Epithelial cell of proximal tubule (primary cell): ENCODE data around the gene UTP3. TPM values are rescaled to one million over a fixed set of nuclear protein-coding genes. Genes with fewer than 3 reads are reported as not detected.
"Not testable (repeated sequence)": the region's sequence is repeated elsewhere in the genome, so short reads cannot be mapped to it uniquely, and the experiment has no call there.

Source experiments
- DNase-seq: peaks from one replicate; pipeline ENCODE4 v3.0.0-alpha.2; 2011; ENCODE audit warnings: low read depth
- H3K4me3 ChIP-seq: 2 replicates; pipeline ENCODE4 v1.5.1; 2011; ENCODE audit warnings: low read depth, mild to moderate bottlenecking, low read length
- CTCF ChIP-seq: conservative IDR thresholded peaks from 2 replicates; pipeline ENCODE4 v1.5.1; 2012; ENCODE audit warnings: low read depth, mild to moderate bottlenecking, low read length
- total RNA-seq: library from RNA; depleted of rRNA; stranded (reverse); fragments of >200 nt; gene quantifications from 2 replicates; pipeline ENCODE4 v1.2.3, GENCODE V29; 2015

Gene UTP3
- total RNA-seq, 1 donor from 2014 or later, result 28.0 TPM

- no peak for TF ChIP-seq CTCF
- no peak for DNase-seq
- peak overlapping the region; percentile 100 for H3K4me3 ChIP-seq
These were observed 481 bp downstream of the UTP3 start for GRCh38 chr4:70688795-70689231.

GRCh38 chr4:70691661-70692060, 3.3 kb downstream of the UTP3 start:
- no peak for DNase-seq
- no peak overlapping the region for H3K4me3 ChIP-seq
- no peak for TF ChIP-seq CTCF

GRCh38 chr4:70694633-70695032, 6.3 kb downstream of the UTP3 start:
- not testable (repeated sequence) for DNase-seq, H3K4me3 ChIP-seq

GRCh38 chr4:70698435-70698834, 10.1 kb downstream of the UTP3 start:
- H3K4me3 ChIP-seq, DNase-seq: not testable (repeated sequence)

- TF ChIP-seq CTCF, result no peak
- no peak for DNase-seq
- no peak overlapping the region for H3K4me3 ChIP-seq
These were observed 12.4 kb downstream of the UTP3 start for GRCh38 chr4:70700712-70701111.

GRCh38 chr4:70701271-70701670, 12.9 kb downstream of the UTP3 start:
- TF ChIP-seq CTCF, result no peak
- no peak for DNase-seq

GRCh38 chr4:70702592-70702991, 14.3 kb downstream of the UTP3 start:
- DNase-seq, H3K4me3 ChIP-seq: not testable (repeated sequence)

More at GRCh38 chr4:70701271-70701670, 12.9 kb downstream of the UTP3 start:
- no peak overlapping the region for H3K4me3 ChIP-seq

- TF ChIP-seq CTCF, result no peak
These were observed 15.4 kb downstream of the UTP3 start for GRCh38 chr4:70703619-70704214.

More at GRCh38 chr4:70703619-70704214, 15.4 kb downstream of the UTP3 start:
- DNase-seq, result peak; percentile 93
- peak overlapping the region; percentile 73 for H3K4me3 ChIP-seq
